NT2/D1 (cell line): ENCODE measurements around the gene TMEM126A.

Source experiments
- YY1 ChIP-seq: IDR thresholded peaks from 2 replicates; pipeline ENCODE4 v1.6.1; 2011; ENCODE audit not compliant: insufficient read length, insufficient read depth
- ZNF274 ChIP-seq: IDR thresholded peaks from 2 replicates; pipeline ENCODE4 v1.6.1; 2011; ENCODE audit warnings: mild to moderate bottlenecking, low read depth, low read length

- TF ChIP-seq ZNF274 (no peak), YY1 (no peak)
Observed at GRCh38 chr11:85666687-85667086, 18.9 kb downstream of the TMEM126A start.
